ENCODE data around the gene NET1.

GRCh38 chr10:5376450-5376849 is 35.9 kb upstream of the NET1 start:
- TF ChIP-seq CTCF (IDR thresholded peaks at IDR 0.05) (no peak), EZH2phosphoT487 (IDR thresholded peaks at IDR 0.05) (no peak), EZH2 (IDR thresholded peaks at IDR 0.05) (no peak)

All from neural progenitor cell (in vitro differentiated cells).